Nephron (organoid): Measurements from ENCODE around the gene SPATS2L.

ENCODE experiments used
- H3K27ac Mint-ChIP-seq, 3 experiments: 2 replicates each; pipeline ENCODE4 v1.8.0; 2020; ENCODE audit warnings: mixed read lengths in 3 of 3, mild to moderate bottlenecking in 2 of 3, moderate library complexity in 1 of 3
- H3K27me3 Mint-ChIP-seq: 2 replicates; pipeline ENCODE4 v1.8.0; 2021; ENCODE audit warnings: low read depth, mild to moderate bottlenecking, moderate library complexity, mixed read lengths
- H3K36me3 Mint-ChIP-seq: 2 replicates; pipeline ENCODE4 v1.8.0; 2020; ENCODE audit warnings: low read depth, mixed read lengths
- H3K4me1 Mint-ChIP-seq: 2 replicates; pipeline ENCODE4 v1.8.0; 2020; ENCODE audit warnings: mixed read lengths
- H3K4me3 Mint-ChIP-seq, 3 experiments: 2 replicates each; pipeline ENCODE4 v1.8.0; 2020; ENCODE audit warnings: mild to moderate bottlenecking in 3 of 3, mixed read lengths in 3 of 3, moderate library complexity in 2 of 3
- H3K9me3 Mint-ChIP-seq: 2 replicates; pipeline ENCODE4 v1.8.0; 2020; ENCODE audit warnings: mixed read lengths
- TF ChIP-seq, protein P1 (sequence below), 3 experiments: fragments of 200-600 bp; sonication (generic); IDR thresholded peaks; one replicate each; pipeline ENCODE4 v1.5.0; 2021; ENCODE audit warnings: antibody characterized with exemption in 3 of 3; ENCODE audit not compliant: unreplicated experiment in 3 of 3

SPATS2L gene

DNA sequence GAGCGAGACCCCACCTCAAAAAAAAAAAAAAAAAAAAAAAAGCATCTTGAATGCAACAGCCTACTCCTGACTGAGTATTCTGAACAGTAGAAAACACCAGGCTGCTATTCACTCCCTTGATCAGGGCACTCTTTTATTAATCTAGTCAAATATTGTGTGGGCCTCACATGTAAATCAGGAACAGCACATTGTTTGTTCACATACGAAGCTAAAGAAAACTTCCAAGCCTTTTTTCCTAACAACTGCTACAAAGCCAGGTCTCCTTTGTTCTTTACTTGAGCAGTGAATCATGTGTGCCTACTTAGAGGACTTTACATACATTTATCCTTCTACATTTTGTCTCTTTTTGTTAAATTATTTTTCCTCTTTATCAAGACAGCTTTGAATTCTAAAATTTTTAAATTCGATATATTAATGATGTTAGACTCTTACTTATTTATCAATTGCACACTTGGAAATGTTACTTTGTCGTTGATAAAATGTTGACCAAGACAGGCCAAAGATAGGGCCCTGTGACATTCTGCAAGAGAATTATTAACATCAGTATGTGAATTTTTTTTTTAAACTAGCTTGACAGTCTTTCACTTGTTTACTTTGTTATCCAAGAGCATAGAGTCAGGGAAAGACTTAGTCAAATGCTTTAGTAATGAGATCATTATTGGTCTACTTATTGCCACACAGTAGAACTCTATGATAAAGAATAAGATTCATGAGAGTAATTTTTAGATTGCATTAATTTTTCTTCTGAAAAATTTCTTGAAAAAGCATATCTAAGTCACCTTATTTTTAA, 13.2 kb downstream of the SPATS2L start:
- no peaks in the 10 kb centered on the region for H3K27me3 Mint-ChIP-seq
- TF ChIP-seq, protein P1, sequence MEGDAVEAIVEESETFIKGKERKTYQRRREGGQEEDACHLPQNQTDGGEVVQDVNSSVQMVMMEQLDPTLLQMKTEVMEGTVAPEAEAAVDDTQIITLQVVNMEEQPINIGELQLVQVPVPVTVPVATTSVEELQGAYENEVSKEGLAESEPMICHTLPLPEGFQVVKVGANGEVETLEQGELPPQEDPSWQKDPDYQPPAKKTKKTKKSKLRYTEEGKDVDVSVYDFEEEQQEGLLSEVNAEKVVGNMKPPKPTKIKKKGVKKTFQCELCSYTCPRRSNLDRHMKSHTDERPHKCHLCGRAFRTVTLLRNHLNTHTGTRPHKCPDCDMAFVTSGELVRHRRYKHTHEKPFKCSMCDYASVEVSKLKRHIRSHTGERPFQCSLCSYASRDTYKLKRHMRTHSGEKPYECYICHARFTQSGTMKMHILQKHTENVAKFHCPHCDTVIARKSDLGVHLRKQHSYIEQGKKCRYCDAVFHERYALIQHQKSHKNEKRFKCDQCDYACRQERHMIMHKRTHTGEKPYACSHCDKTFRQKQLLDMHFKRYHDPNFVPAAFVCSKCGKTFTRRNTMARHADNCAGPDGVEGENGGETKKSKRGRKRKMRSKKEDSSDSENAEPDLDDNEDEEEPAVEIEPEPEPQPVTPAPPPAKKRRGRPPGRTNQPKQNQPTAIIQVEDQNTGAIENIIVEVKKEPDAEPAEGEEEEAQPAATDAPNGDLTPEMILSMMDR (IDR thresholded peaks at IDR 0.05; ENCODE audit: unreplicated experiment in 3 of 3) = no peak
- peak overlapping the region; percentile 80 to 86 (median 84) for H3K27ac Mint-ChIP-seq
- peak overlapping the region in 1 of 3 experiments; percentile 8 for H3K4me3 Mint-ChIP-seq
- H3K9me3 Mint-ChIP-seq = no peaks in the 10 kb centered on the region
- no peaks in the 10 kb centered on the region for H3K36me3 Mint-ChIP-seq
- peaks cover 78% of the 10 kb centered on the region for H3K4me1 Mint-ChIP-seq

DNA sequence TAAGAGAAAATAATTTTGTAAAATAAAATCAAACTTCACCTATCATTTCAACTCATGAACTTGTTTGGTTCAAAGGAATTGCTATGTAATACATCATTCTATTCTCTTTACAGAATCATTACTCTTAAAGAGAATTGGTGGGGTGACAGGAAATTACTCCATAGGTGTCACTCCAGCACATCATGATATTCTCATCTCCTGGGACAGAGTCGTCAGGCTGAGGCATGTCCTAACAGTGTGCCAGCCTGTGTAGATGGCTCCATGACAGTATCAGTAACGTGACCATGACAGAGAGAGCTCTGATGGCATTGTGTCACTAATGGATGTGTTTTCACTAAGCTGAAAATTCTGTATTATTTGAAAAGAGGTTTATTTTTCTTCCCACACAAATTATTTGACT, 13.9 kb downstream of the SPATS2L start:
- Mint-ChIP-seq H3K4me3 (no peak overlapping the region), H3K27ac (peak overlapping the region; percentile 11 to 80 (median 52)), H3K27me3 (no peaks in the 10 kb centered on the region), H3K36me3 (no peaks in the 10 kb centered on the region), H3K4me1 (peaks cover 73% of the 10 kb centered on the region), H3K9me3 (no peaks in the 10 kb centered on the region)
- TF ChIP-seq, protein P1 (IDR thresholded peaks at IDR 0.05; ENCODE audit: unreplicated experiment in 3 of 3) = no peak

DNA sequence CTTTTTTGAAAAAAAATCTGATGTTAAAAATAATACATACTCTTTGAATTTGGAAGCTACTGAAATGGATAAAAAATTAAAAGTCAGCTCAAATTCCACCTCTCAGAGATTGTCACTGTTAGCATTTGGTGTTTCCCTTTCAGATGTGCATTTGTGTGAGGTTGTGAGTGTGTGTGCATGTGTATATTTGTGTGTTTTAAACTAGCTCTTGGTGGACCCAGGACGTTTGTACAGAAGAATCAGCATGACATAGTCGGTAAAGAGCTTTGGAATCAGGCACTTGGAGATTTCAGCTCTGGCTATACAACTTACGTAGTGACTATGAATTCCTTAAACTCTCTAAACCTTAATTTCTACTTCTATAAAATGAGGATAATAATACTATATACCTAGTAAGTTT, 14.5 kb downstream of the SPATS2L start:
- TF ChIP-seq, protein P1 (IDR thresholded peaks at IDR 0.05; ENCODE audit: unreplicated experiment in 3 of 3) = no peak
- Mint-ChIP-seq H3K4me1 (peaks cover 68% of the 10 kb centered on the region), H3K4me3 (no peak overlapping the region)

DNA sequence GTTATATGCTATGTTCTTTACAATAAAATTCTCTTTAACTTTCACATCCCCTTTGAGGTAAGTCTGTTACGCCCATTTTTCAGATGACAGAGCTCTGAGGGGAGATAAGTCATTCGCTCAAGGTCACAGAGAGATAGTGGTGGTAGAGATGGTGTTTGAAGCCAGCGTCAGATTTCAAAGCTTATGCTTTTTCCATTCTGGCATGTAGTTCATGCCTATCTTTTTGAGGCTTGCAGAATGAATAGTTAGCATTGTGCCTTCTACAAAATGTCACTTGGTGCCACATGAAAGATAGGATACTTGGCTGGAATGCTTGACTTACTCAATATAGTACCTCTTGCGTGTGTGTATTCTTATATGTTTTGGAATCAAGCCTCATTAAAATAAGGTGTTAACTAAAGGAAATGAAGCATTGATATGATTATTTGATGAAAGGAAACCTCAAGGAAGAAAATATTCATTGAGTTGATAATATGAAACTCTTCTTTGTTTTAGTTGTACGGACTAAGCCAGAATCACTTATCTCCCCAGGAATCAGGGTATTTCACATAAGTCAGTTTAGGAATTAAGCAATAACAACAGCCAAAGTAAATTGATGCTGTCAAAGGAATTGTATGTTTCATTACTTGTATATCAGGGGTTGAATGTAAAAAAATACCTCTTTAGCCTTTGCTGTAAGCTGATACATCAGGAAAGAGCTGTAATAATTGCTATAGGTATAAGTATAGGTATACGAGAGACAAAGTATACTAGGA, 15.5 kb downstream of the SPATS2L start:
- no peaks in the 10 kb centered on the region for H3K9me3 Mint-ChIP-seq
- peak overlapping the region; percentile 5 to 84 (median 56) for H3K27ac Mint-ChIP-seq
- TF ChIP-seq, protein P1 (IDR thresholded peaks at IDR 0.05; ENCODE audit: unreplicated experiment in 3 of 3) = no peak
- no peak overlapping the region for H3K4me3 Mint-ChIP-seq
- H3K4me1 Mint-ChIP-seq = peaks cover 58% of the 10 kb centered on the region
- no peaks in the 10 kb centered on the region for H3K36me3 Mint-ChIP-seq
- H3K27me3 Mint-ChIP-seq = no peaks in the 10 kb centered on the region

More for the DNA sequence above, 14.5 kb downstream of the SPATS2L start:
- Mint-ChIP-seq H3K36me3 (no peaks in the 10 kb centered on the region), H3K27me3 (no peaks in the 10 kb centered on the region), H3K27ac (peak overlapping the region in 2 of 3 experiments; percentile 70 to 80), H3K9me3 (no peaks in the 10 kb centered on the region)

DNA sequence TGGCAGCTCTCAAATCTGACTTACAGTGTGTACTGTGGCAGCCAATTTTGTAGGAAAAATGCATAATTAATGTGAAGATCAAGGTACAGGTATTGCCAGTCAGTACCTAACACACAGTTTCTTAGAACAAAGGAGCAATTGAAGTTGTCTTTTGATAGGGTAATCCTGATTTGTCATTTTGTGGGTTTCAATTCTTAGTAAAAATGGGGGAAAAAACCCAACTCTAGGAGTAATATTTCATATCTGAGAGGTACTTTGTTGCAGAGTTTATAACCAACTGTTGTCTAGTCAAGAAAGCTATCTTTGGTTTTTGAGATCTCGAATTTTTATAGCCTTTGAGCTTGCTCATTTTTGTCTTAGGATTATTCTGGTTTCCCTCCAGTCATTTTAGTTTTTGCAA, 16.1 kb downstream of the SPATS2L start:
- Mint-ChIP-seq H3K27ac (peak overlapping the region in 2 of 3 experiments; percentile 56 to 84), H3K4me1 (peaks cover 52% of the 10 kb centered on the region), H3K27me3 (no peaks in the 10 kb centered on the region), H3K36me3 (no peaks in the 10 kb centered on the region), H3K9me3 (no peaks in the 10 kb centered on the region), H3K4me3 (no peak overlapping the region)
- TF ChIP-seq, protein P1 (IDR thresholded peaks at IDR 0.05; ENCODE audit: unreplicated experiment in 3 of 3) = no peak
